Endothelial cell (in vitro differentiated cells): ENCODE measurements around the gene C11orf68. TPM values are rescaled to one million over a fixed set of nuclear protein-coding genes. Genes with fewer than 3 reads are reported as not detected.

Source experiments
- DNase-seq: peaks from one replicate; pipeline ENCODE4 v3.0.0; 2021; ENCODE audit warnings: low spot score
- H3K27ac Mint-ChIP-seq: one replicate; pipeline ENCODE4 v1.8.0; 2021; ENCODE audit warnings: mixed read lengths, inconsistent platforms; ENCODE audit not compliant: unreplicated experiment
- H3K27me3 Mint-ChIP-seq: one replicate; pipeline ENCODE4 v1.8.0; 2021; ENCODE audit warnings: mild to moderate bottlenecking, moderate library complexity, mixed read lengths, inconsistent platforms; ENCODE audit not compliant: unreplicated experiment
- H3K36me3 Mint-ChIP-seq: one replicate; pipeline ENCODE4 v1.8.0; 2021; ENCODE audit warnings: mild to moderate bottlenecking, low read depth, mixed read lengths, inconsistent platforms; ENCODE audit not compliant: unreplicated experiment
- H3K4me1 Mint-ChIP-seq: one replicate; pipeline ENCODE4 v1.8.0; 2021; ENCODE audit warnings: mild to moderate bottlenecking, mixed read lengths, inconsistent platforms; ENCODE audit not compliant: unreplicated experiment
- H3K4me3 Mint-ChIP-seq: one replicate; pipeline ENCODE4 v1.8.0; 2021; ENCODE audit warnings: mild to moderate bottlenecking, mixed read lengths, inconsistent platforms; ENCODE audit not compliant: unreplicated experiment
- H3K9me3 Mint-ChIP-seq: one replicate; pipeline ENCODE4 v1.8.0; 2021; ENCODE audit warnings: mixed read lengths, inconsistent platforms; ENCODE audit not compliant: unreplicated experiment
- total RNA-seq: library from RNA; stranded (reverse); fragmentation: NEBNext Ultra II Directional; extraction: Animal tissue kit (Norgen Biotek cat#: 25700); gene quantifications from one replicate; pipeline ENCODE4 v1.2.1, GENCODE V29; 2021; ENCODE audit not compliant: unreplicated experiment
- TF ChIP-seq, protein P1 (sequence below): fragments of 200-600 bp; sonication (generic); IDR thresholded peaks from one replicate; pipeline ENCODE4 v1.5.0; 2021; ENCODE audit warnings: antibody characterized with exemption; ENCODE audit not compliant: unreplicated experiment

C11orf68 gene
- total RNA-seq, 1 donor from 2014 or later = 31.1 TPM

DNA sequence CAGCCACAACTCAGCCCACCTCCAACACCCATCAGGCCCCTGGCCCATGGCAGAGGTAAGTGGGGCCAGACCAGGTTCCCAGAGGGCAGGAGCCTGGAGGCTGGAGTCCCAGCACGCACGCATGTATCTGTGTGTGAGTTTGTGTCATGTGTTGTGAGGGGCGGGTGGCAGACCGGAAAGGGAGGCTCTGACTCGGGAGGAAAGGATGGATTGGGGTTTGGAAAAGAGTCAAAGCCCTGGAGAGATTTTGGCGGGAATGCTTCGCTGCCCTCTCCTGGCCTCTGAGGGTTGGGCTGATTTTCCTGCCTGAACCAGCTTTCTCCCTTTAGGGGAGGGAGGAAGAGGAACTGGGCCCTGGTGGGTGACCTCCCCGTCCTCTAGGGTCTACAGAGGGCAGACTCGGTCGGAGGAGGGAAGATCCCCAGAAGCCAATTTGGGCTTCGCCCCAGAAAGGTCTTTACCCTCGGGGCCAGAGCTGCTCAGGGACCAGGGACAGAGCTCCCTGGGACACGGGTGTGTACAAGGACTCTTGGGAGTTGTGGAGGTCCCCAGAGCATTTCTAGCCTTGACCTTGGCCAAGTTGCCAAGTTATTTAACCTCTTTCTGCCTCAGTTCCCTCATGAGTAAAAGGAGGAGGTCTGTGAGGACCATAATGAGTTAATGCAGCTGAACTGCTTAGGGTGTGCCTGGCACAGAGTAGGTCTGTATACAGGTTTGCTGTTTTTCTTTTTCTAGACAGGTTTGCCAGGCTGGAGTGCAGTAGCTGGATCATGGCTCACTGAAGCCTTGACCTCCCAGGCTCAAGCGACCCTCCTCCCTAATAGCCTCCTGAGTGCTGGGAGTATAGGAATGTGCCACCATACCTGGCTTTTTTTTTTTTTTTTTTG, 6.9 kb downstream of the C11orf68 start:
- Mint-ChIP-seq H3K27me3 (peaks cover 4% of the 10 kb centered on the region), H3K36me3 (peaks cover 5% of the 10 kb centered on the region), H3K4me3 (no peak overlapping the region), H3K4me1 (peaks cover 9% of the 10 kb centered on the region), H3K9me3 (no peaks in the 10 kb centered on the region), H3K27ac (no peak overlapping the region)
- TF ChIP-seq, protein P1, sequence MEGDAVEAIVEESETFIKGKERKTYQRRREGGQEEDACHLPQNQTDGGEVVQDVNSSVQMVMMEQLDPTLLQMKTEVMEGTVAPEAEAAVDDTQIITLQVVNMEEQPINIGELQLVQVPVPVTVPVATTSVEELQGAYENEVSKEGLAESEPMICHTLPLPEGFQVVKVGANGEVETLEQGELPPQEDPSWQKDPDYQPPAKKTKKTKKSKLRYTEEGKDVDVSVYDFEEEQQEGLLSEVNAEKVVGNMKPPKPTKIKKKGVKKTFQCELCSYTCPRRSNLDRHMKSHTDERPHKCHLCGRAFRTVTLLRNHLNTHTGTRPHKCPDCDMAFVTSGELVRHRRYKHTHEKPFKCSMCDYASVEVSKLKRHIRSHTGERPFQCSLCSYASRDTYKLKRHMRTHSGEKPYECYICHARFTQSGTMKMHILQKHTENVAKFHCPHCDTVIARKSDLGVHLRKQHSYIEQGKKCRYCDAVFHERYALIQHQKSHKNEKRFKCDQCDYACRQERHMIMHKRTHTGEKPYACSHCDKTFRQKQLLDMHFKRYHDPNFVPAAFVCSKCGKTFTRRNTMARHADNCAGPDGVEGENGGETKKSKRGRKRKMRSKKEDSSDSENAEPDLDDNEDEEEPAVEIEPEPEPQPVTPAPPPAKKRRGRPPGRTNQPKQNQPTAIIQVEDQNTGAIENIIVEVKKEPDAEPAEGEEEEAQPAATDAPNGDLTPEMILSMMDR = no peak
- no peak for DNase-seq

DNA sequence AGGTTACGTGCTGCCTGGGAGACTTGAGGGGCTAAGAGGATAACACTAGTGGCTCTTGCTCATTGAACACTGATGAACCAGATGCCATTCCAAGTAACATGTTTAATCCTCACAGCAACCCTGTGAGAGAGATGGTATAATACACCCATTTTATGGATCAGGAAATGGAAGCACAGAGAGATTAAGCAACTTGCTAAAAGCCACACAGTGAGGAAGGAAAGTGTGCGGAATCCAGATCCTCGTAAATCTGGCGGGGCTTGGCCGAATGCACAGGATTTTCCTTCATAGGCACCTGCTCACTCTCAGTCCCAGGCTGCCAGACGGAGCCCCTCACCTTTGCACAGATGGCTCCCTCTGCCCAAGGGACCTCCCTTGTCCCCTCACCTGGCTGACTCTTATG, 11.0 kb downstream of the C11orf68 start:
- Mint-ChIP-seq H3K9me3 (no peaks in the 10 kb centered on the region), H3K4me1 (no peaks in the 10 kb centered on the region), H3K4me3 (no peak overlapping the region), H3K36me3 (no peaks in the 10 kb centered on the region), H3K27ac (no peak overlapping the region), H3K27me3 (peaks cover 4% of the 10 kb centered on the region)
- no peak for DNase-seq
- TF ChIP-seq, protein P1 = no peak

DNA sequence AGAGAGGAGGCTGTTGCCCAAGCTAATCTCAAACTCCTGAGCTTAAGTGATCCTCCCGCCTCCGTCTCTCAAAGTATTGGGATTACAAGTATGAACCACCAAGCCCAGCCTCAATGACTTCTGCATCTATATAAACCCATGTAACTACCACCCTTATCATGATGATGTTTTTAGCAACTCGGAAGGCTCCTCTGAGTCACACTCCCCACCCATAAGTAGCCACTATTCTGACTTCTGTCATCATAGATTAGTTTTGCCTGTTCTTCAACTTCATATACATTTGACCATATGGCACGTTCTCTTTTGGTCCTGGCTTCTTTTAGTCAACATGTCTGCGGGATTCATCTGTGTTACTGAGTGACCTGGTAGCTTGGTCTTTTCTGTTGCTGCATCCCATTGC, 12.3 kb downstream of the C11orf68 start:
- Mint-ChIP-seq H3K36me3 (no peaks in the 10 kb centered on the region), H3K9me3 (no peaks in the 10 kb centered on the region), H3K27me3 (peaks cover 11% of the 10 kb centered on the region), H3K27ac (no peak overlapping the region), H3K4me1 (no peaks in the 10 kb centered on the region), H3K4me3 (no peak overlapping the region)
- TF ChIP-seq, protein P1 = no peak
- no peak for DNase-seq

DNA sequence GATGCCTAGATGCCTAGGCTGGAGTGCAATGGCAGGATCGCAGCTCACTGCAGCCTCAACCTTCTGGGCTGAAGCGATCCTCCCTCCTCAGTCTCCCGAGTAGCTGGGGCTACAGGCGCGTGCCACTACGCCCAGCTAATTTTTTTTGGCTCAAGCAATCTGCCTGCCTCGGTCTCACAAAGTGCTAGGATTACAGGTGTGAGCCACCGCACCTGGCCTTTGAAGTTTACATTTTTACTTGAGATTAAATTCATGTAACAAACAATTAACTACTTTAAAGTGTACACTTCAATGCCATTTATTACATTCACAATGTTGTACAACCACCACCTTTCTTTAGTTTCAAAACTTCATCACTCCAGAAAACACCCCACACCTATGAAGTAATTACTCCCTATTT, 15.1 kb downstream of the C11orf68 start:
- Mint-ChIP-seq H3K36me3 (no peaks in the 10 kb centered on the region), H3K4me1 (peaks cover 2% of the 10 kb centered on the region), H3K4me3 (no peak overlapping the region), H3K27me3 (peaks cover 16% of the 10 kb centered on the region), H3K27ac (no peak overlapping the region), H3K9me3 (no peaks in the 10 kb centered on the region)
- TF ChIP-seq, protein P1 = no peak
- DNase-seq = no peak

DNA sequence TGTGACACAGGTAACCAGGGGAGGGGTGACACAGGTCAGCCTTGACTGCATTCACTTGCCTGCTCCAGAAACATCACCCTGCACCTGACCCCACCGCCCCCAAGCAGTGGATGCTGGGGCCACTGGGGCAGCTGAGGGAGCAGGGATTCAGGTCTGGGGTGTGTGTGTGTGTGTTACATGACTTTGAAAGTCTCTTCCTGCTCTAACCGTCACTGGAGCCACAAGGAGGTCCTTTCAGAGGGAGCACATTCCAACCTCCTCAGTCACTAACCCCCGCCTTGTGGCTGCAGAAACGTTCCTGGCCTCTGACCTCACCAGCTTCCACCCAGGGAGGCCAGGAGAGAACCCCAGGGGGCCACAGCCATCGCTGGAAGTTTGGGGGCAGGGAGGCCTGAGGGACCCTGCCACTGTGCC, 15.8 kb downstream of the C11orf68 start:
- TF ChIP-seq, protein P1 = no peak
- Mint-ChIP-seq H3K27me3 (peaks cover 18% of the 10 kb centered on the region), H3K27ac (no peak overlapping the region), H3K36me3 (no peaks in the 10 kb centered on the region), H3K4me3 (no peak overlapping the region), H3K9me3 (no peaks in the 10 kb centered on the region), H3K4me1 (peaks cover 3% of the 10 kb centered on the region)
- no peak for DNase-seq
